ENCODE measurements around the gene COQ5. TPM values are rescaled to one million over a fixed set of nuclear protein-coding genes. Genes with fewer than 3 reads are reported as not detected.
A peak's percentile ranks its signal among the peaks of the same experiment; 100 is the strongest.

Gene COQ5
- polyA plus RNA-seq, 1 donor, result 47.8 TPM

DNA sequence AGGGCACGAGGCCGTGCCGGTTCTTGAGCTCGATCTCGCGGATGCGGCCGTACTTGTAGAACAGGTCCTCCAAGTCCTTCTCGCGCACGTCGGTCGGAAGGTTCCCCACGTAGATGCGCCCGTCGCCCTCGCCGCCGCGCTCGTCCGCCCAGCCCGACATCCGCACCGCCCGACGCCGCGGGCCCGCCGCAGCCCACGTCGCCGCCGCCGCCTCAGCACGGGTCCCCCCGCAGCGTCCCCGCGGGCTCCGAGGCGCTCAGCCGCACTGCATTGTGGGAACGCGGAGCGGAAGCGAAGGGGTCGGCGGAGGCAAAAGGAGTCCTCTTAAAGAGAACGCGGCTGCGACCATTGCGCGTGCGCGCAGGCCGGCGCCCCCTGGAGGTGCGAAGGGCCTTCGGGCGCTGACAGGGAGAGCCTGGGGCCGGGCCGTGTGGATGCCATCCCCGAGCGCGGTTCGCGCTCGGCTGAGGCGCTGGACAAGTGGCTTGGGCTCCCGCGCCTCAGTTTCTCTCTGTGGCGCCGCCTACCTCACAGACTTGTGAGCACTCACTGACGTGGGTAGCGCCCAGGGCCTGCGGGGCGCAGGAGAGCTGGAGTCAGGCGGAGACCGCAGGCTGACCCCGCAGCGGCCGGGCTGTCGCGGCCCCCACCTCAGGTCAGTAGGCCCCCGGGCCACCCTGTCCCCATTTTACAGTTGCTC is 59.4 kb downstream of the COQ5 start, which contains the start of gene SRSF9:
Gene SRSF9 (minus strand): TSS at position 299 of the 700 bp plus-strand sequence. CDS start 139 bp downstream, at position 160.
- peaks cover 8% of the 10 kb centered on the region for H3K4me1 ChIP-seq (ENCODE audit: control insufficient read depth, insufficient read depth, low read length)
- peak; percentile 98 for DNase-seq
- no peaks in the 10 kb centered on the region for H3K27me3 ChIP-seq (ENCODE audit: control insufficient read depth, insufficient read depth, low read length)
- peaks cover 19% of the 10 kb centered on the region for H3K36me3 ChIP-seq (ENCODE audit: control insufficient read depth, insufficient read depth, low read length)
- no CpG with 5 or more reads among the region's 88 CpGs for WGBS (ENCODE audit: insufficient coverage, low lambda C conversion rate)
- peak within 1 kb of the TSS; percentile 78 for H3K27ac ChIP-seq (ENCODE audit: low read length)
- no peaks in the 10 kb centered on the region for H3K9me3 ChIP-seq (ENCODE audit: control insufficient read depth, low read depth, low read length)
- H3K4me3 ChIP-seq (ENCODE audit: low read length), result peak within 1 kb of the TSS; percentile 77

DNA sequence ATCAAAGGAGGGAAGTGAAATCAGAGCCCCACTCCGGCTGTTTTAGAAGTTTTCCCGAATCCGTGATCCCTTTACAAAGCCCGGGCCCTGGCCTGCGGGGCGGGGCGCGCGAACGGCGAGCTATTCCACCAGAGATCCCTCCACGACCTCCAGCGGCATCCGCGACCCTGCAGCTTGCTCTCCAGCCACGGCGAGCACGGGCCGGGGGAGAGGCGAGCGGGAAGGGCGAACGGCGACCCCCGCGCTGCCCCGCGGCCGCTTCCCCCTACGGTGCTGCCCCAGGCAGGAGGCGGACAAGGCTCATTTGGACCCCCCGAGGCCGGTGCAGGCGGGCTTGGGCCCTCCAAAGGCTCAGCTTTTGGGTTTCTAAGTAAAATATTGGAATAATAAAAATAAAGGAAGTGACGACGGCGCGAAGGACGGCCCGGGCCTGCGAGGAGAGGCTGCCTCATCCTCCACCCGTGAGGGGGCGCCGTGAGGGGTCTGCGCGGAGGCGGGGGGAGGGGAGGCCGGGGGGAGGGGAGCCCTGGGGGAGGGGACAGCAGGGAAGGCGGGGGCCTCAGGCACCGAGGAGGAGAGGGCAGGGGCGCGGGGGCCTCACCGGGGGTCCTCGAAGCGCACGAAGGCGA is 60.0 kb downstream of the COQ5 start:
- Histone ChIP-seq H3K27ac (ENCODE audit: low read length) (peak overlapping the region; percentile 78), H3K4me1 (ENCODE audit: control insufficient read depth, insufficient read depth, low read length) (peaks cover 8% of the 10 kb centered on the region), H3K27me3 (ENCODE audit: control insufficient read depth, insufficient read depth, low read length) (no peaks in the 10 kb centered on the region), H3K9me3 (ENCODE audit: control insufficient read depth, low read depth, low read length) (no peaks in the 10 kb centered on the region), H3K36me3 (ENCODE audit: control insufficient read depth, insufficient read depth, low read length) (peaks cover 24% of the 10 kb centered on the region), H3K4me3 (ENCODE audit: low read length) (peak overlapping the region; percentile 77)
- DNase-seq, result peak in 1 of 2 donors; percentile 54
- WGBS (ENCODE audit: insufficient coverage, low lambda C conversion rate), result no CpG with 5 or more reads among the region's 57 CpGs

- no peak for DNase-seq
- H3K4me3 ChIP-seq (ENCODE audit: low read length), result peak overlapping the region; percentile 77
- H3K27ac ChIP-seq (ENCODE audit: low read length), result peak overlapping the region; percentile 78
- H3K4me1 ChIP-seq (ENCODE audit: control insufficient read depth, insufficient read depth, low read length), result peaks cover 8% of the 10 kb centered on the region
- no peaks in the 10 kb centered on the region for H3K9me3 ChIP-seq (ENCODE audit: control insufficient read depth, low read depth, low read length)
- H3K36me3 ChIP-seq (ENCODE audit: control insufficient read depth, insufficient read depth, low read length), result peaks cover 29% of the 10 kb centered on the region
- no peaks in the 10 kb centered on the region for H3K27me3 ChIP-seq (ENCODE audit: control insufficient read depth, insufficient read depth, low read length)
- WGBS (ENCODE audit: insufficient coverage, low lambda C conversion rate), result no CpG with 5 or more reads among the region's 23 CpGs
Observed at GRCh38 chr12:120468325-120468820, 60.6 kb downstream of the COQ5 start.

GRCh38 chr12:120467439-120467838 is 61.5 kb downstream of the COQ5 start:
- H3K4me3 ChIP-seq (ENCODE audit: low read length), result no peak overlapping the region
- H3K27me3 ChIP-seq (ENCODE audit: control insufficient read depth, insufficient read depth, low read length), result no peaks in the 10 kb centered on the region
- no peaks in the 10 kb centered on the region for H3K9me3 ChIP-seq (ENCODE audit: control insufficient read depth, low read depth, low read length)
- H3K4me1 ChIP-seq (ENCODE audit: control insufficient read depth, insufficient read depth, low read length), result peaks cover 8% of the 10 kb centered on the region
- no peak overlapping the region for H3K27ac ChIP-seq (ENCODE audit: low read length)
- no peak for DNase-seq
- WGBS (ENCODE audit: insufficient coverage, low lambda C conversion rate), result no CpG with 5 or more reads among the region's 6 CpGs
- H3K36me3 ChIP-seq (ENCODE audit: control insufficient read depth, insufficient read depth, low read length), result peaks cover 39% of the 10 kb centered on the region

GRCh38 chr12:120466560-120467315 is 62.2 kb downstream of the COQ5 start:
- H3K27me3 ChIP-seq (ENCODE audit: control insufficient read depth, insufficient read depth, low read length), result no peaks in the 10 kb centered on the region
- H3K4me1 ChIP-seq (ENCODE audit: control insufficient read depth, insufficient read depth, low read length), result peaks cover 8% of the 10 kb centered on the region
- H3K4me3 ChIP-seq (ENCODE audit: low read length), result no peak overlapping the region
- no peak for DNase-seq
- H3K9me3 ChIP-seq (ENCODE audit: control insufficient read depth, low read depth, low read length), result no peaks in the 10 kb centered on the region
- no peak overlapping the region for H3K27ac ChIP-seq (ENCODE audit: low read length)
- peaks cover 46% of the 10 kb centered on the region for H3K36me3 ChIP-seq (ENCODE audit: control insufficient read depth, insufficient read depth, low read length)
- WGBS (ENCODE audit: insufficient coverage, low lambda C conversion rate), result 83% methylated on average over 1 of the region's 8 CpGs

- H3K4me3 ChIP-seq (ENCODE audit: low read length), result no peak overlapping the region
- peaks cover 54% of the 10 kb centered on the region for H3K36me3 ChIP-seq (ENCODE audit: control insufficient read depth, insufficient read depth, low read length)
- 43% methylated on average over 5 of the region's 5 CpGs for WGBS (ENCODE audit: insufficient coverage, low lambda C conversion rate)
- H3K27me3 ChIP-seq (ENCODE audit: control insufficient read depth, insufficient read depth, low read length), result no peaks in the 10 kb centered on the region
- peaks cover 8% of the 10 kb centered on the region for H3K4me1 ChIP-seq (ENCODE audit: control insufficient read depth, insufficient read depth, low read length)
- H3K9me3 ChIP-seq (ENCODE audit: control insufficient read depth, low read depth, low read length), result no peaks in the 10 kb centered on the region
- no peak overlapping the region for H3K27ac ChIP-seq (ENCODE audit: low read length)
- no peak for DNase-seq
Observed at GRCh38 chr12:120465756-120466155, 63.2 kb downstream of the COQ5 start.

DNA sequence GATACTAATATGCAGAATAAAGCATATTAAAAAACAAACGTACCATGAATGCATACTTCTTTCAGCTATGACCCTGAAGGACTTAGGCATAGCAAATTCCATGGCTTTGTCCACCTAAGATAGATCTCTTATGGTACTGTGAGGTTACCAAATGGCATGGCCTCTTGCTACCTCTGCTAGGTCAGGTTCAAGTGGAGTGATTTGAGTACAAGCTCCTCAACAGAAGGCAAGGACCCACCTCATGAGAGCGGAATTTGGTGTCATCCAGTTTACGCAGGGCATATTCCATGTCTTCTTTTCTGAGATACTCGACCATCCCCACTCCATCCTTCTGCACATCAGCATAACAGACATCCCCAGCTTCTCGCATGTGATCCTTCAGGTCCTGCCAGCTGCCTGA is 65.2 kb downstream of the COQ5 start:
- no peak overlapping the region for H3K4me3 ChIP-seq (ENCODE audit: low read length)
- H3K27me3 ChIP-seq (ENCODE audit: control insufficient read depth, insufficient read depth, low read length), result no peaks in the 10 kb centered on the region
- H3K4me1 ChIP-seq (ENCODE audit: control insufficient read depth, insufficient read depth, low read length), result peaks cover 5% of the 10 kb centered on the region
- no peak for DNase-seq
- WGBS (ENCODE audit: insufficient coverage, low lambda C conversion rate), result 100% methylated on average over 2 of the region's 5 CpGs
- H3K36me3 ChIP-seq (ENCODE audit: control insufficient read depth, insufficient read depth, low read length), result peaks cover 70% of the 10 kb centered on the region
- H3K9me3 ChIP-seq (ENCODE audit: control insufficient read depth, low read depth, low read length), result no peaks in the 10 kb centered on the region
- no peak overlapping the region for H3K27ac ChIP-seq (ENCODE audit: low read length)

DNA sequence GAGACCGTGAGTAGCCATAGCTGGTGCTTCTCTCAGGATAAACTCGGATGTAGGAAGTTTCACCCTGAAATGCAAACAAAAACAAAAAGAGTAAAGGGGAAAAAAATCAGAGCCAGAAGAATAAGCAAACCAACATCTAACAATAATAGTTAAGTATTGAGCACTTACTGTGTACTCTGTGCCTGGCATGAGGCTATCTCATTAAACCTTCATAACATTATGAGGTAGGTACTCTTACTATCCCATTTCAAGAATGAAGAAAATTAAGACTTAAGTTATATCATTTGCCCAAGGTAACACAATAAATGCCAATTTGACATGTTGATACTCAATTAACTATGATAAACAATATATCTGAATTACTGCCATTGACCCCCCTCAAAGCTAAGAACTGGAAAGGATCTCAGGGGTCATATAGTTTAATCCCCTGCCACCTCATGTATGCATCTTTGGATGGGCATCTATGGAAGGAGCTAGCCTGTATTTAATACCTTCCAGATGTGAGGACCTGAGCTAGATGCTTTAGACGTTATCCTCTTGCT is 66.8 kb downstream of the COQ5 start:
- Histone ChIP-seq H3K4me3 (ENCODE audit: low read length) (no peak overlapping the region), H3K36me3 (ENCODE audit: control insufficient read depth, insufficient read depth, low read length) (peaks cover 83% of the 10 kb centered on the region), H3K9me3 (ENCODE audit: control insufficient read depth, low read depth, low read length) (no peaks in the 10 kb centered on the region), H3K4me1 (ENCODE audit: control insufficient read depth, insufficient read depth, low read length) (no peaks in the 10 kb centered on the region), H3K27me3 (ENCODE audit: control insufficient read depth, insufficient read depth, low read length) (no peaks in the 10 kb centered on the region), H3K27ac (ENCODE audit: low read length) (no peak overlapping the region)
- WGBS (ENCODE audit: insufficient coverage, low lambda C conversion rate), result 40% methylated on average over 1 of the region's 3 CpGs
- DNase-seq, result no peak

- Histone ChIP-seq H3K36me3 (ENCODE audit: control insufficient read depth, insufficient read depth, low read length) (peaks cover 88% of the 10 kb centered on the region), H3K9me3 (ENCODE audit: control insufficient read depth, low read depth, low read length) (no peaks in the 10 kb centered on the region), H3K4me3 (ENCODE audit: low read length) (no peak overlapping the region), H3K27ac (ENCODE audit: low read length) (no peak overlapping the region), H3K4me1 (ENCODE audit: control insufficient read depth, insufficient read depth, low read length) (no peaks in the 10 kb centered on the region), H3K27me3 (ENCODE audit: control insufficient read depth, insufficient read depth, low read length) (no peaks in the 10 kb centered on the region)
- WGBS (ENCODE audit: insufficient coverage, low lambda C conversion rate), result no CpG with 5 or more reads among the region's 3 CpGs
- no peak for DNase-seq
Observed at GRCh38 chr12:120460157-120460556, 68.8 kb downstream of the COQ5 start.

- Histone ChIP-seq H3K27me3 (ENCODE audit: control insufficient read depth, insufficient read depth, low read length) (no peaks in the 10 kb centered on the region), H3K9me3 (ENCODE audit: control insufficient read depth, low read depth, low read length) (no peaks in the 10 kb centered on the region), H3K36me3 (ENCODE audit: control insufficient read depth, insufficient read depth, low read length) (peaks cover 67% of the 10 kb centered on the region), H3K27ac (ENCODE audit: low read length) (no peak overlapping the region), H3K4me3 (ENCODE audit: low read length) (no peak overlapping the region), H3K4me1 (ENCODE audit: control insufficient read depth, insufficient read depth, low read length) (peaks cover 8% of the 10 kb centered on the region)
- DNase-seq, result no peak
- 60% methylated on average over 1 of the region's 6 CpGs for WGBS (ENCODE audit: insufficient coverage, low lambda C conversion rate)
Observed at GRCh38 chr12:120457133-120457532, 71.8 kb downstream of the COQ5 start.

Measured in large intestine (tissue), 3 donors.